ENCODE results near the gene WNK1.
"Not testable (repeated sequence)": the region's sequence is repeated elsewhere in the genome, so short reads cannot be mapped to it uniquely, and the experiment has no call there.

Gene WNK1

GRCh38 chr12:817941-818600, 65.7 kb downstream of the WNK1 start:
- no peak for DNase-seq (ENCODE audit: low read depth in 3 of 3)

GRCh38 chr12:818733-819132, 66.4 kb downstream of the WNK1 start:
- no peak for DNase-seq (ENCODE audit: low read depth in 3 of 3)

- DNase-seq (ENCODE audit: low read depth in 3 of 3), result no peak
Observed at GRCh38 chr12:820336-820735, 68.0 kb downstream of the WNK1 start.

GRCh38 chr12:823028-823698, 70.8 kb downstream of the WNK1 start:
- no peak for DNase-seq (ENCODE audit: low read depth in 3 of 3)

GRCh38 chr12:826331-826730, 74.0 kb downstream of the WNK1 start:
- no peak for DNase-seq (ENCODE audit: low read depth in 3 of 3)

- DNase-seq (ENCODE audit: low read depth in 3 of 3), result no peak
Observed at GRCh38 chr12:828726-829395, 76.5 kb downstream of the WNK1 start.

GRCh38 chr12:830111-830867, 77.9 kb downstream of the WNK1 start:
- no peak for DNase-seq (ENCODE audit: low read depth in 3 of 3)

GRCh38 chr12:835754-836518, 83.6 kb downstream of the WNK1 start:
- no peak for DNase-seq (ENCODE audit: low read depth in 3 of 3)

GRCh38 chr12:836952-837351, 84.6 kb downstream of the WNK1 start:
- DNase-seq (ENCODE audit: low read depth in 3 of 3), result no peak

- DNase-seq (ENCODE audit: low read depth in 3 of 3), result no peak
Observed at GRCh38 chr12:837548-837947, 85.2 kb downstream of the WNK1 start.

GRCh38 chr12:843609-844008, 91.2 kb downstream of the WNK1 start:
- DNase-seq (ENCODE audit: low read depth in 3 of 3), result no peak

GRCh38 chr12:846421-846820, 94.0 kb downstream of the WNK1 start:
- DNase-seq (ENCODE audit: low read depth in 3 of 3), result no peak

- DNase-seq (ENCODE audit: low read depth in 3 of 3), result no peak
Observed at GRCh38 chr12:848173-848865, 95.9 kb downstream of the WNK1 start.

GRCh38 chr12:848882-849527, 96.6 kb downstream of the WNK1 start:
- no peak for DNase-seq (ENCODE audit: low read depth in 3 of 3)

- not testable (repeated sequence) for DNase-seq (ENCODE audit: low read depth in 3 of 3)
Observed at GRCh38 chr12:849733-850437, 97.5 kb downstream of the WNK1 start.

- no peak for DNase-seq (ENCODE audit: low read depth in 3 of 3)
Observed at GRCh38 chr12:851343-851742, 99.0 kb downstream of the WNK1 start.

- DNase-seq (ENCODE audit: low read depth in 3 of 3), result no peak
Observed at GRCh38 chr12:851913-852312, 99.5 kb downstream of the WNK1 start.

- no peak for DNase-seq (ENCODE audit: low read depth in 3 of 3)
Observed at GRCh38 chr12:852864-853263, 100.5 kb downstream of the WNK1 start.

- no peak for DNase-seq (ENCODE audit: low read depth in 3 of 3)
Observed at GRCh38 chr12:857611-858010, 105.2 kb downstream of the WNK1 start.

Measured in stimulated activated CD4-positive, alpha-beta T cell treated with anti-CD3 and anti-CD28 coated beads, TNF-alpha, amount 100 ng/mL, for 24 hours (primary cell).